Hepatocyte (in vitro differentiated cells): ENCODE measurements around the gene EXOC1.

ENCODE experiments used
- EZH2 ChIP-seq: fragments of 200-600 bp; sonication (generic); IDR thresholded peaks from 2 replicates; pipeline ENCODE4 v1.6.1; 2016; ENCODE audit warnings: antibody characterized with exemption, mild to moderate bottlenecking, borderline replicate concordance
- EZH2phosphoT487 ChIP-seq: fragments of 200-600 bp; sonication (generic); IDR thresholded peaks from one replicate; pipeline ENCODE4 v1.6.1; 2018; ENCODE audit warnings: antibody characterized with exemption, mild to moderate bottlenecking, low read depth, moderate library complexity; ENCODE audit not compliant: unreplicated experiment, severe bottlenecking
- TF ChIP-seq, protein P1 (sequence below): fragments of 200-600 bp; sonication (generic); IDR thresholded peaks from 2 replicates; pipeline ENCODE4 v1.5.1; 2016; ENCODE audit warnings: antibody characterized with exemption, mild to moderate bottlenecking; ENCODE audit not compliant: poor library complexity

DNA sequence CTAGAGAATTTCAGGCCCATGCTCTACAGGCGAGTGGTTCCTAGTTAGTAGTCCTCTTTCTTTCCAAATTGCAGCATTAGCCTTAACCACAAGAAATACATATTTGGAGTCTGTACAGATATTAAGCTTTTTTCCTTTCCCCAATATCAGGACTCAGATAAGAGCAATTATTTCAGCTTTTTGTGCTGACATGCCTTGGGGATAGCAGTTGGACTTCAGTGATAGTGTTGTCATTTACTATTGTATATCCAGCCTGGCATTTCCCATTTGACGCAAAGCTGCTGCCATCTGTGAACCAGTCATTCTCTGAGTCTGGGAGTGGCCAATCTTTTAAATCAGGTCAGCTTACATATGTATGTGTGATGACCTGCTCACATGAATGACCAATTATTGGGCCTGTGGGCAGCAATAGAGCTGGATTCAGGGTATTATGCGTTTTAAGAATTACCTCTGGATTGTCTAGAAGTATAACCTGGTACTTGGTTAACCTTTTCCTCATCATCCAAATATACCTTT lies 88.5 kb downstream of the EXOC1 start:
- TF ChIP-seq EZH2 (no peak), EZH2phosphoT487 (no peak)
- TF ChIP-seq, protein P1, sequence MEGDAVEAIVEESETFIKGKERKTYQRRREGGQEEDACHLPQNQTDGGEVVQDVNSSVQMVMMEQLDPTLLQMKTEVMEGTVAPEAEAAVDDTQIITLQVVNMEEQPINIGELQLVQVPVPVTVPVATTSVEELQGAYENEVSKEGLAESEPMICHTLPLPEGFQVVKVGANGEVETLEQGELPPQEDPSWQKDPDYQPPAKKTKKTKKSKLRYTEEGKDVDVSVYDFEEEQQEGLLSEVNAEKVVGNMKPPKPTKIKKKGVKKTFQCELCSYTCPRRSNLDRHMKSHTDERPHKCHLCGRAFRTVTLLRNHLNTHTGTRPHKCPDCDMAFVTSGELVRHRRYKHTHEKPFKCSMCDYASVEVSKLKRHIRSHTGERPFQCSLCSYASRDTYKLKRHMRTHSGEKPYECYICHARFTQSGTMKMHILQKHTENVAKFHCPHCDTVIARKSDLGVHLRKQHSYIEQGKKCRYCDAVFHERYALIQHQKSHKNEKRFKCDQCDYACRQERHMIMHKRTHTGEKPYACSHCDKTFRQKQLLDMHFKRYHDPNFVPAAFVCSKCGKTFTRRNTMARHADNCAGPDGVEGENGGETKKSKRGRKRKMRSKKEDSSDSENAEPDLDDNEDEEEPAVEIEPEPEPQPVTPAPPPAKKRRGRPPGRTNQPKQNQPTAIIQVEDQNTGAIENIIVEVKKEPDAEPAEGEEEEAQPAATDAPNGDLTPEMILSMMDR: no peak
